Smooth muscle cell of the coronary artery (primary cell): ENCODE measurements around the gene C19orf81. TPM values are rescaled to one million over a fixed set of nuclear protein-coding genes. Genes with fewer than 3 reads are reported as not detected.

Source experiments
- total RNA-seq: library from RNA; depleted of rRNA; stranded (reverse); fragments of >200 nt; gene quantifications from 2 replicates; pipeline ENCODE4 v1.2.3, GENCODE V29; 2014; ENCODE audit warnings: low replicate concordance

Gene C19orf81
- total RNA-seq, result not detected in 2 replicates

GRCh38 chr19:50649433-50650391, at the start of gene C19orf81:
C19orf81 (plus strand) TSS chr19:50649445; CDS start chr19:50649445, 0 bp downstream.

GRCh38 chr19:50639121-50640112, 9.8 kb upstream of the C19orf81 start, which contains the start of gene SYT3:
SYT3 (minus strand) TSS chr19:50639881; CDS start chr19:50637411, 2,470 bp downstream.

Other genes with a start within 250 kb of the C19orf81 start
- not detected in 2 replicates for gene SPIB, start 230.5 kb upstream of the C19orf81 start, total RNA-seq
- gene MYBPC2, start 216.6 kb upstream of the C19orf81 start, total RNA-seq, result not detected in 2 replicates
- gene EMC10, start 172.9 kb upstream of the C19orf81 start, total RNA-seq, result 19.3 and 52.2 TPM in 2 replicates
- gene GARIN5A, start 172.6 kb upstream of the C19orf81 start, total RNA-seq, result 0.53 TPM in 1 of 2 replicates, not detected in the other
- 25.5 and 52.0 TPM in 2 replicates for gene JOSD2, start 138.3 kb upstream of the C19orf81 start, total RNA-seq
- gene ASPDH, start 135.5 kb upstream of the C19orf81 start, total RNA-seq, result not detected in 2 replicates
- gene LRRC4B, start 81.0 kb upstream of the C19orf81 start, total RNA-seq, result 0.30 and 0.35 TPM in 2 replicates
- gene SYT3, start 9.6 kb upstream of the C19orf81 start, total RNA-seq, result 0.35 TPM in 1 of 2 replicates, not detected in the other
- gene SHANK1, start 70.4 kb downstream of the C19orf81 start, total RNA-seq, result 0.68 and 1.3 TPM in 2 replicates
- 17.4 and 28.9 TPM in 2 replicates for gene CLEC11A, start 73.9 kb downstream of the C19orf81 start, total RNA-seq
- not detected in 2 replicates for gene GPR32, start 121.0 kb downstream of the C19orf81 start, total RNA-seq
- not detected in 2 replicates for gene ACP4, start 141.0 kb downstream of the C19orf81 start, total RNA-seq
- gene KLK1, start 174.3 kb downstream of the C19orf81 start, total RNA-seq, result not detected in 2 replicates
- gene KLK15, start 184.1 kb downstream of the C19orf81 start, total RNA-seq, result not detected in 2 replicates
- gene KLK3, start 205.5 kb downstream of the C19orf81 start, total RNA-seq, result not detected in 2 replicates
- not detected in 2 replicates for gene KLK2, start 224.0 kb downstream of the C19orf81 start, total RNA-seq